DND-41 (cell line): ENCODE measurements around the gene TTC1.

ENCODE experiments used
- ATAC-seq: fragments of 200-7000 bp; cut with Tn5 transposase; 3 replicates; pipeline ENCODE4 v1.9.1; 2021; ENCODE audit warnings: low read depth; ENCODE audit not compliant: insufficient read depth
- DNase-seq: peaks from one replicate; pipeline ENCODE4 v3.0.0-alpha.2; 2020
- H2AFZ ChIP-seq: 2 replicates; pipeline ENCODE4 v1.6.0; 2012; ENCODE audit warnings: low read depth, low read length
- H3K27ac ChIP-seq: 2 replicates; pipeline ENCODE4 v1.5.1; 2012; ENCODE audit warnings: low read length, inconsistent platforms
- H3K27me3 ChIP-seq: fragments of 200-600 bp; sonication (generic); 2 replicates; pipeline ENCODE4 v1.6.0; 2012; ENCODE audit warnings: low read length, mild to moderate bottlenecking, inconsistent platforms; ENCODE audit not compliant: insufficient read depth, poor library complexity
- H3K36me3 ChIP-seq: 2 replicates; pipeline ENCODE4 v1.5.1; 2012; ENCODE audit warnings: low read length, inconsistent platforms; ENCODE audit not compliant: insufficient read depth
- H3K4me1 ChIP-seq: 2 replicates; pipeline ENCODE4 v1.5.1; 2012; ENCODE audit warnings: mild to moderate bottlenecking, low read length; ENCODE audit not compliant: insufficient read depth
- H3K4me2 ChIP-seq: 2 replicates; pipeline ENCODE4 v1.6.0; 2012; ENCODE audit warnings: mild to moderate bottlenecking, moderate library complexity, low read length, inconsistent platforms; ENCODE audit not compliant: insufficient read depth
- H3K4me3 ChIP-seq, 2 experiments: fragments of 200-600 bp in 1 of 2; shearing (Covaris generic) in 1 of 2; 2 replicates each; pipeline ENCODE4 v1.5.1; 2012 to 2016; ENCODE audit warnings: inconsistent platforms in 2 of 2, low read length in 2 of 2, mild to moderate bottlenecking in 2 of 2, low read depth in 1 of 2, moderate library complexity in 1 of 2
- H3K79me2 ChIP-seq: 2 replicates; pipeline ENCODE4 v1.6.0; 2012; ENCODE audit warnings: low read length, inconsistent platforms; ENCODE audit not compliant: insufficient read depth
- H3K9ac ChIP-seq: 2 replicates; pipeline ENCODE4 v1.6.0; 2012; ENCODE audit warnings: low read depth, mild to moderate bottlenecking, inconsistent platforms, low read length, moderate library complexity
- H3K9me3 ChIP-seq: 2 replicates; pipeline ENCODE4 v1.5.1; 2012; ENCODE audit warnings: low read length, moderate library complexity, mild to moderate bottlenecking, inconsistent platforms; ENCODE audit not compliant: insufficient read depth, severe bottlenecking
- H4K20me1 ChIP-seq: 2 replicates; pipeline ENCODE4 v1.6.0; 2012; ENCODE audit warnings: low read length; ENCODE audit not compliant: insufficient read depth
- CTCF ChIP-seq: IDR thresholded peaks from 2 replicates; pipeline ENCODE4 v1.5.1; 2012; ENCODE audit warnings: borderline replicate concordance, low read length, moderate library complexity, mild to moderate bottlenecking; ENCODE audit not compliant: poor library complexity, severe bottlenecking; ENCODE audit errors: extremely low read depth
- EZH2 ChIP-seq: IDR thresholded peaks from 3 replicates; pipeline ENCODE4 v1.6.1; 2012; ENCODE audit warnings: borderline replicate concordance, low read depth, mild to moderate bottlenecking, moderate library complexity, low read length, inconsistent platforms; ENCODE audit not compliant: severe bottlenecking

The TTC1 gene

GRCh38 chr5:159978358-159978757 lies 30.6 kb upstream of the TTC1 start:
- H3K79me2 ChIP-seq, result no peaks in the 10 kb centered on the region
- no peak overlapping the region for H3K4me2 ChIP-seq
- no peaks in the 10 kb centered on the region for H3K4me1 ChIP-seq
- TF ChIP-seq EZH2 (no peak), CTCF (no peak)
- H3K9me3 ChIP-seq, result no peaks in the 10 kb centered on the region
- DNase-seq (no peak), ATAC-seq (no peak)
- H3K36me3 ChIP-seq, result no peaks in the 10 kb centered on the region
- H3K27me3 ChIP-seq, result no peaks in the 10 kb centered on the region
- H3K4me3 ChIP-seq, result no peak overlapping the region
- H3K27ac ChIP-seq, result no peak overlapping the region
- no peak overlapping the region for H2AFZ ChIP-seq
- no peak overlapping the region for H3K9ac ChIP-seq
- H4K20me1 ChIP-seq, result no peaks in the 10 kb centered on the region

- H3K9me3 ChIP-seq, result no peaks in the 10 kb centered on the region
- no peak for TF ChIP-seq EZH2
- no peak for TF ChIP-seq CTCF
- no peak overlapping the region for H2AFZ ChIP-seq
- no peak overlapping the region for H3K4me3 ChIP-seq
- no peak overlapping the region for H3K27ac ChIP-seq
- no peak overlapping the region for H3K9ac ChIP-seq
- H3K4me1 ChIP-seq, result no peaks in the 10 kb centered on the region
- H3K27me3 ChIP-seq, result no peaks in the 10 kb centered on the region
- no peak overlapping the region for H3K4me2 ChIP-seq
- no peaks in the 10 kb centered on the region for H3K79me2 ChIP-seq
- no peaks in the 10 kb centered on the region for H4K20me1 ChIP-seq
- ATAC-seq, result no peak
- H3K36me3 ChIP-seq, result no peaks in the 10 kb centered on the region
- DNase-seq, result no peak
Measured at GRCh38 chr5:159982421-159983173, 26.3 kb upstream of the TTC1 start.

GRCh38 chr5:159987031-159987674 lies 21.8 kb upstream of the TTC1 start:
- Histone ChIP-seq H3K4me2 (no peak overlapping the region), H2AFZ (no peak overlapping the region), H3K36me3 (no peaks in the 10 kb centered on the region), H3K4me1 (no peaks in the 10 kb centered on the region), H3K4me3 (no peak overlapping the region), H4K20me1 (no peaks in the 10 kb centered on the region), H3K79me2 (no peaks in the 10 kb centered on the region), H3K27ac (no peak overlapping the region), H3K9me3 (no peaks in the 10 kb centered on the region), H3K9ac (no peak overlapping the region), H3K27me3 (no peaks in the 10 kb centered on the region)
- no peak for TF ChIP-seq EZH2
- peak; percentile 65 for TF ChIP-seq CTCF
- ATAC-seq (peak; percentile 84), DNase-seq (peak; percentile 55)
